GM13977 (cell line): ENCODE results near the gene GPR158.

Experiments used
- DNase-seq: peaks from one replicate; pipeline ENCODE4 v3.0.0; 2012; ENCODE audit warnings: low spot score
- CTCF ChIP-seq: IDR thresholded peaks from 2 replicates; pipeline ENCODE4 v1.5.1; 2012; ENCODE audit warnings: mild to moderate bottlenecking, control low read depth; ENCODE audit not compliant: insufficient read depth; ENCODE audit errors: extremely low read depth, missing control alignments
- in situ Hi-C: fragments of 300-500 bp; cut with MboI; formaldehyde crosslinking; loops from one replicate; pipeline ENCODE4 v1.12.0; 2022; ENCODE audit warnings: low sequenced_read_pairs, low pct_unique_long_range_greater_than_20kb, mixed read lengths, inconsistent platforms; ENCODE audit not compliant: unreplicated experiment

Gene GPR158

GRCh38 chr10:25174461-25175230 lies at the start of gene GPR158:
Gene GPR158, plus strand, starts transcription at chr10:25175001. Its CDS starts 420 bp downstream, at chr10:25175421.
- peak; percentile 78 for DNase-seq
- TF ChIP-seq CTCF: no peak
- in situ Hi-C loops: no loop called here

- in situ Hi-C loops: no loop called here
- no peak for TF ChIP-seq CTCF
- DNase-seq: no peak
Observed at GRCh38 chr10:25125201-25125611, 49.6 kb upstream of the GPR158 start.

- TF ChIP-seq CTCF: no peak
- in situ Hi-C loops: no loop called here
- DNase-seq: no peak
Observed at GRCh38 chr10:25129592-25129991, 45.2 kb upstream of the GPR158 start.

- no peak for TF ChIP-seq CTCF
- in situ Hi-C loops: no loop called here
- DNase-seq: no peak
Observed at GRCh38 chr10:25130906-25131305, 43.9 kb upstream of the GPR158 start.

GRCh38 chr10:25142116-25142864 lies 32.5 kb upstream of the GPR158 start:
- in situ Hi-C loops: no loop called here
- no peak for DNase-seq
- TF ChIP-seq CTCF: no peak

GRCh38 chr10:25157650-25158049 lies 17.2 kb upstream of the GPR158 start:
- TF ChIP-seq CTCF: no peak
- in situ Hi-C loops: no loop called here
- no peak for DNase-seq
